Progenitor cell of endocrine pancreas (in vitro differentiated cells): ENCODE data around the gene CDKL5. TPM values are rescaled to one million over a fixed set of nuclear protein-coding genes. Genes with fewer than 3 reads are reported as not detected.
A peak's percentile ranks its signal among the peaks of the same experiment; 100 is the strongest.

Source experiments
- DNase-seq: peaks from one replicate; pipeline ENCODE4 v3.0.0; 2021; ENCODE audit warnings: low spot score; ENCODE audit not compliant: unreplicated experiment
- H3K27ac Mint-ChIP-seq: 2 replicates; pipeline ENCODE4 v1.8.0; 2021; ENCODE audit warnings: mild to moderate bottlenecking, moderate library complexity, mixed read lengths
- H3K27me3 Mint-ChIP-seq: 2 replicates; pipeline ENCODE4 v1.8.0; 2021; ENCODE audit warnings: mixed read lengths
- H3K36me3 Mint-ChIP-seq: 2 replicates; pipeline ENCODE4 v1.8.0; 2022; ENCODE audit warnings: mixed read lengths; ENCODE audit not compliant: insufficient read depth
- H3K4me1 Mint-ChIP-seq: 2 replicates; pipeline ENCODE4 v1.8.0; 2021; ENCODE audit warnings: low read depth, mixed read lengths
- H3K4me3 Mint-ChIP-seq: 2 replicates; pipeline ENCODE4 v1.8.0; 2021; ENCODE audit warnings: low read depth, mild to moderate bottlenecking, moderate library complexity, mixed read lengths
- H3K9me3 Mint-ChIP-seq: 2 replicates; pipeline ENCODE4 v1.8.0; 2021; ENCODE audit warnings: low read depth, mixed read lengths
- CTCF ChIP-seq: fragments of 200-600 bp; sonication (generic); IDR thresholded peaks from one replicate; pipeline ENCODE4 v1.5.0; 2021; ENCODE audit warnings: antibody characterized with exemption, mild to moderate bottlenecking; ENCODE audit not compliant: unreplicated experiment
- total RNA-seq: library from RNA; stranded (reverse); gene quantifications from 2 replicates; pipeline ENCODE4 v1.2.1, GENCODE V29; 2021

The CDKL5 gene
- total RNA-seq, 1 donor from 2014 or later: 21.9 TPM

GRCh38 chrX:18672008-18672407, 246.6 kb downstream of the CDKL5 start, which contains the start of gene RS1:
Gene RS1 (minus strand): TSS chrX:18672108. CDS start chrX:18672068, 40 bp downstream.
- TF ChIP-seq CTCF: no peak
- no peaks in the 10 kb centered on the region for H3K27me3 Mint-ChIP-seq
- no peak within 1 kb of the TSS for H3K4me3 Mint-ChIP-seq
- peaks cover 4% of the 10 kb centered on the region for H3K4me1 Mint-ChIP-seq
- no peak for DNase-seq
- peaks cover 4% of the 10 kb centered on the region for H3K9me3 Mint-ChIP-seq
- no peak within 1 kb of the TSS for H3K27ac Mint-ChIP-seq
- no peaks in the 10 kb centered on the region for H3K36me3 Mint-ChIP-seq

GRCh38 chrX:18674417-18674787, 249.0 kb downstream of the CDKL5 start:
- DNase-seq: peak; percentile 12
- Mint-ChIP-seq H3K36me3 (no peaks in the 10 kb centered on the region), H3K4me1 (peaks cover 4% of the 10 kb centered on the region), H3K27me3 (no peaks in the 10 kb centered on the region), H3K9me3 (peaks cover 15% of the 10 kb centered on the region), H3K4me3 (peak overlapping the region; percentile 73), H3K27ac (peak overlapping the region; percentile 95)
- TF ChIP-seq CTCF: no peak

- H3K36me3 Mint-ChIP-seq: no peaks in the 10 kb centered on the region
- no peak for TF ChIP-seq CTCF
- peak overlapping the region; percentile 95 for H3K27ac Mint-ChIP-seq
Measured at GRCh38 chrX:18674788-18675735, 249.7 kb downstream of the CDKL5 start.

GRCh38 chrX:18676050-18676449, 250.6 kb downstream of the CDKL5 start:
- peaks cover 17% of the 10 kb centered on the region for H3K9me3 Mint-ChIP-seq
- H3K4me1 Mint-ChIP-seq: peaks cover 1% of the 10 kb centered on the region
- peak overlapping the region; percentile 73 for H3K4me3 Mint-ChIP-seq
- DNase-seq: no peak
- H3K27me3 Mint-ChIP-seq: no peaks in the 10 kb centered on the region
- TF ChIP-seq CTCF: no peak
- H3K27ac Mint-ChIP-seq: peak overlapping the region; percentile 83
- H3K36me3 Mint-ChIP-seq: no peaks in the 10 kb centered on the region

More at GRCh38 chrX:18674788-18675735, 249.7 kb downstream of the CDKL5 start:
- Mint-ChIP-seq H3K4me3 (peak overlapping the region; percentile 73), H3K4me1 (peaks cover 1% of the 10 kb centered on the region), H3K27me3 (no peaks in the 10 kb centered on the region), H3K9me3 (peaks cover 17% of the 10 kb centered on the region)
- peak; percentile 63 for DNase-seq

GRCh38 chrX:18676470-18676869, 251.1 kb downstream of the CDKL5 start:
- H3K36me3 Mint-ChIP-seq: no peaks in the 10 kb centered on the region
- peak; percentile 49 for TF ChIP-seq CTCF
- peaks cover 17% of the 10 kb centered on the region for H3K9me3 Mint-ChIP-seq
- no peak for DNase-seq
- H3K27ac Mint-ChIP-seq: peak overlapping the region; percentile 83
- peak overlapping the region; percentile 73 for H3K4me3 Mint-ChIP-seq
- H3K27me3 Mint-ChIP-seq: no peaks in the 10 kb centered on the region
- peaks cover 1% of the 10 kb centered on the region for H3K4me1 Mint-ChIP-seq
